Tibial nerve (tissue), 4 donors: ENCODE results near the gene RNF222. TPM values are rescaled to one million over a fixed set of nuclear protein-coding genes. Genes with fewer than 3 reads are reported as not detected.
"Not testable (repeated sequence)": the region's sequence is repeated elsewhere in the genome, so short reads cannot be mapped to it uniquely, and the experiment has no call there.

Source experiments
- DNase-seq, 2 donors: peaks; one replicate each; pipeline ENCODE4 v3.0.0-alpha.2; 2019; ENCODE audit warnings: low spot score in 2 of 2
- H3K27ac ChIP-seq, 4 donors: fragments of 200-600 bp; sonication (generic) in 3 of 4; one replicate each; pipeline ENCODE4 v1.5.1; 2017 to 2019; ENCODE audit warnings: mild to moderate bottlenecking in 1 of 4
- H3K27me3 ChIP-seq, 2 donors: fragments of 200-600 bp; sonication (generic) in 1 of 2; one replicate each; pipeline versions ENCODE4 v1.5.1 to v1.6.0; 2017 to 2019
- H3K36me3 ChIP-seq, 3 donors: fragments of 200-600 bp; sonication (generic); one replicate each; pipeline ENCODE4 v1.5.1; 2018 to 2019
- H3K4me1 ChIP-seq, 4 donors: fragments of 200-600 bp; sonication (generic) in 3 of 4; one replicate each; pipeline ENCODE4 v1.5.1; 2017 to 2019
- H3K4me3 ChIP-seq, 4 donors: fragments of 200-600 bp; sonication (generic) in 3 of 4; one replicate each; pipeline ENCODE4 v1.5.1; 2017 to 2019; ENCODE audit warnings: mild to moderate bottlenecking in 1 of 4, moderate library complexity in 1 of 4
- H3K9me3 ChIP-seq, 4 donors: fragments of 200-600 bp; sonication (generic) in 3 of 4; one replicate each; pipeline ENCODE4 v1.5.1; 2017 to 2019
- EP300 ChIP-seq, 2 donors: sonication (generic); formaldehyde crosslinking; IDR thresholded peaks; one replicate each; pipeline ENCODE4 v1.6.1; 2017; ENCODE audit warnings: antibody characterized with exemption in 2 of 2, mild to moderate bottlenecking in 1 of 2
- POLR2A ChIP-seq, 2 donors: fragments of 450-650 bp; IDR thresholded peaks; one replicate each; pipeline ENCODE4 v1.6.1; 2017; ENCODE audit warnings: antibody characterized with exemption in 2 of 2, mild to moderate bottlenecking in 2 of 2, moderate library complexity in 2 of 2
- WGBS, 2 donors: methylation state at CpG; one replicate each; pipeline ENCODE4 v1.1.5; 2018; 5-methylcytosine and 5-hydroxymethylcytosine counted together
- total RNA-seq, 4 donors: library from RNA; depleted of rRNA; stranded (reverse); fragments of >200 nt; gene quantifications; one replicate each; pipeline ENCODE4 v1.1.0, GENCODE V29; 2016
- TF ChIP-seq, protein P1 (sequence below), 5 experiments: fragments of 200-600 bp in 3 of 5; fragments of 450-650 bp in 2 of 5; sonication (generic) in 3 of 5; IDR thresholded peaks; one replicate each; pipeline ENCODE4 v1.5.1; 2016 to 2019; ENCODE audit warnings: antibody characterized with exemption in 5 of 5, mild to moderate bottlenecking in 3 of 5, moderate library complexity in 2 of 5

Gene RNF222
- total RNA-seq, 4 donors from 2014 or later = 0.59 TPM; not detected in 3

DNA sequence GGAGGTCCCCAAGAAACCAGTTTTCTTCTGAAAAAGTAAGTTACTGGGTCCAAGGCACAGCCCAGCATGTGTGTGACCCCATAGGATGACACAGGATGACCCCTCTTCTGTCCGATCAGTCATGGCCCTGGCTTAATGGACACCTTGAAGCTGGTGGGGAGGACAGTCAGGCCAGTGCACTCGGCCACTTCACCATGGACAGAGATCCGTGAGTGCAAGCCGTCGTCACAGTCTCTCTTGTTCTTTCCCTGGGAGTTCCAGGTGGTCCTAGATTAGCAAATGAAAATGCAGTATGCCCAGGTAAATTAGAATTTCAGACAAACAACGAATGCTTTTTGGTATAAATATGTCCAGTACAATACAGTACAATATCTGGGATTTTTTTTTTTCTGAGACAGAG lies 1.4 kb upstream of the RNF222 start:
- TF ChIP-seq POLR2A (IDR thresholded peaks at IDR 0.05) (no peak), EP300 (IDR thresholded peaks at IDR 0.05) (no peak)
- TF ChIP-seq, protein P1, sequence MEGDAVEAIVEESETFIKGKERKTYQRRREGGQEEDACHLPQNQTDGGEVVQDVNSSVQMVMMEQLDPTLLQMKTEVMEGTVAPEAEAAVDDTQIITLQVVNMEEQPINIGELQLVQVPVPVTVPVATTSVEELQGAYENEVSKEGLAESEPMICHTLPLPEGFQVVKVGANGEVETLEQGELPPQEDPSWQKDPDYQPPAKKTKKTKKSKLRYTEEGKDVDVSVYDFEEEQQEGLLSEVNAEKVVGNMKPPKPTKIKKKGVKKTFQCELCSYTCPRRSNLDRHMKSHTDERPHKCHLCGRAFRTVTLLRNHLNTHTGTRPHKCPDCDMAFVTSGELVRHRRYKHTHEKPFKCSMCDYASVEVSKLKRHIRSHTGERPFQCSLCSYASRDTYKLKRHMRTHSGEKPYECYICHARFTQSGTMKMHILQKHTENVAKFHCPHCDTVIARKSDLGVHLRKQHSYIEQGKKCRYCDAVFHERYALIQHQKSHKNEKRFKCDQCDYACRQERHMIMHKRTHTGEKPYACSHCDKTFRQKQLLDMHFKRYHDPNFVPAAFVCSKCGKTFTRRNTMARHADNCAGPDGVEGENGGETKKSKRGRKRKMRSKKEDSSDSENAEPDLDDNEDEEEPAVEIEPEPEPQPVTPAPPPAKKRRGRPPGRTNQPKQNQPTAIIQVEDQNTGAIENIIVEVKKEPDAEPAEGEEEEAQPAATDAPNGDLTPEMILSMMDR (IDR thresholded peaks at IDR 0.05) = no peak
- 42 to 54% methylated on average over 6 of the region's 6 CpGs for WGBS, 2 donors
- H3K9me3 ChIP-seq = no peaks in the 10 kb centered on the region
- no peak for DNase-seq
- H3K27ac ChIP-seq = no peak overlapping the region
- no peak overlapping the region for H3K4me3 ChIP-seq
- no peaks in the 10 kb centered on the region for H3K36me3 ChIP-seq
- H3K27me3 ChIP-seq = peaks cover 0 to 69% of the 10 kb centered on the region in 2 donors
- H3K4me1 ChIP-seq = no peaks in the 10 kb centered on the region

DNA sequence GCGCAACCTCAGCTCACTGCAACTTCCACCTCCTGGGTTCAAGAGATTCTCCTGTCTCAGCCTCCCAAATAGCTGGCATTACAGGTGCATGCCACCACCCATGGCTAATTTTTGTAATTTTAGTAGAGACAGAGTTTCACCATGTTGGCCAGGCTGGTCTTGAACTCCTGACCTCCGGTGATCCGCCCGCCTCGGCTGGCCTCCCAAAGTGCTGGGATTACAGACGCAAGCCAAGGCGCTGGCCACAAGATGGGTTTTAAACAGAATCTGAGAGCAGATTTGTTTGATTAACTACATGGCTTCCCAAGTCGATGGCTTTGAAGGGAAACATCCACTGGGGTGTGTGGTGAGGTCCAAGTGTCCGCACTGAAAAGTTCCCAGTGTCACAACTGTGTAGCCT lies 3.1 kb downstream of the RNF222 start:
- H3K27me3 ChIP-seq = peaks cover 0 to 63% of the 10 kb centered on the region in 2 donors

DNA sequence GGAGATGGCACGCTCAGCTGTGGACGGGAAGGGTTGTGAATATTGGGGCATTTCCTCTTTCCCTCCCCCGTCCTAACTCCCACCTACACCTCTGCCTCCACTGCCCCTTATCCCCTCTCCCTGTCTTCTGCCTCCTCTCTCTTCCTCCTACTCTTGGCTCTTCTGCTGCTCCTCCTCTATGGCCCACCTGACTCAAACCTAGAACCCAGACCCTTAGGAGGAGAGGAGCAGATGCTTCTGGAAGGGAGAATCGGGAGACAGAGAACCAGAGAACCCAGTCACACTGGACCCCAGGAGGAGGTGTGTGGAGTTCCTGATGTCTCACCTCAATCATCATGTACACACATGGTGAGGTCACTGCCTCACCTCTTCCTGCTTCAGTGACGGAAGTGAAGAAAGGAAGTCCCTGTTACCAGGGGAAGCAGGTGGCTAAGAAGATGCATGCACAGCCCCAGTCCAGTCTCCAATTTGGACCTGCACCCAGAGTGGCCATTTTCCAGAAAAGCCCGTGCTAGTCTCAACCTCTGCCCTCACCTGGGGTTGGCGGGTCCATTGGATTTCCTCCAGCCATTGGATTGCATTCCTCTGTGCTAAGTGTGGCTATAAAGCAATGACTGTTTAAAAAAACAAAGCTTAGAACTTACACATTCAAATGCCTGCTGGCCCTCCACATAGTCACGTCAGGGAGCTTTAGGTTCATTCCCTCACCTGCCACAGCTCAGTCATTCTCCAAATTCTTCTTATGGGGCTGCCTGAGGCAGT lies 4.0 kb downstream of the RNF222 start:
- Histone ChIP-seq H3K9me3 (no peaks in the 10 kb centered on the region), H3K4me3 (no peak overlapping the region), H3K36me3 (no peaks in the 10 kb centered on the region), H3K27ac (no peak overlapping the region), H3K27me3 (peaks cover 0 to 56% of the 10 kb centered on the region in 2 donors), H3K4me1 (no peaks in the 10 kb centered on the region)
- WGBS, 2 donors = 56 to 58% methylated on average over 8 of the region's 8 CpGs
- TF ChIP-seq, protein P1 (IDR thresholded peaks at IDR 0.05) = no peak
- TF ChIP-seq POLR2A (IDR thresholded peaks at IDR 0.05) (no peak), EP300 (IDR thresholded peaks at IDR 0.05) (no peak)
- DNase-seq = no peak

More for the DNA sequence above, 3.1 kb downstream of the RNF222 start:
- not testable (repeated sequence) for H3K4me1 ChIP-seq, DNase-seq, H3K4me3 ChIP-seq, H3K27ac ChIP-seq, H3K9me3 ChIP-seq, H3K36me3 ChIP-seq
- WGBS, 2 donors = 75 to 80% methylated on average over 9 of the region's 9 CpGs

DNA sequence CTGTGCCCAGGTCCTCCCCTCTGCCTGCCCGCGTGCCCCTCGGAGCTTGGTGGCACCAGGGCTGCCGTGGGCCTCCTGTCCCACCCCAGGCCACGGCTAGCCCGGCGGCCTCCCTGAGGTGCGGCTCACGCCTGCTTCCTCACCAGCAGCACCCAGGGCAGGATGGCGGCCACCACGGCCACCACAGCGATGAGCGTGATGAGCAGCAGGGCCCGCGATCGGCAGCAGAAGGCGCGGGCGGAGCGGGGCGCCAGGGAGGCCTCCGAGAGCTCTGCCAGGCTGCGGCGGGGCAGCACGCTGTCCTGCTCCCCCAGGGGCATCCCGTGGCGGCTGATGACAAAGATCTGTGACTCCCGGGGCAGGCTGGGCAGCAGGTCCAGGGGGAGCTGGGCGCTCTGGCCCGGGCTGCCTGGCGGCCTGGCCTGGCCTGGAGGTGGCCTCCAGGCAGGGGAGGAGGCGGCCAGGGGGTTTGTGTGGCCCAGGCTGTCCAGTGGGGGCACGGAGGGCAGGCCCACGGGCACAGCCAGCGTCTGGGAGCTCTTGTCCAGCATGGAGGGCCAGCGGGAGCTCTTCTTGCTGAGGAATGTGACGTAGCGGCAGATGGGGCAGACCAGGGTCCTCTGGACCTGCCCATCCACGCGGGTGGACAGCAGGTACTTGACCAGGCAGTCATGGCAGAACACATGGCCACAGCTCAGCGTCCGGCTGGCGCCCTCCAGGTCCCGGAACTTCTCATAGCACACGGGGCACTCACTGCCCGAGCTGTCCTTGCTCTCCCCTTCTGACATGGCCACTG lies 4.8 kb downstream of the RNF222 start:
- WGBS, 2 donors = 83 to 84% methylated on average over 15 to 32 of the region's 46 CpGs
- H3K27me3 ChIP-seq = peaks cover 0 to 48% of the 10 kb centered on the region in 2 donors
- no peak overlapping the region for H3K27ac ChIP-seq
- H3K36me3 ChIP-seq = no peaks in the 10 kb centered on the region
- no peak overlapping the region for H3K4me3 ChIP-seq
- DNase-seq = no peak
- H3K4me1 ChIP-seq = no peaks in the 10 kb centered on the region
- no peaks in the 10 kb centered on the region for H3K9me3 ChIP-seq
- TF ChIP-seq POLR2A (IDR thresholded peaks at IDR 0.05) (no peak), EP300 (IDR thresholded peaks at IDR 0.05) (no peak)
- TF ChIP-seq, protein P1 (IDR thresholded peaks at IDR 0.05) = no peak

DNA sequence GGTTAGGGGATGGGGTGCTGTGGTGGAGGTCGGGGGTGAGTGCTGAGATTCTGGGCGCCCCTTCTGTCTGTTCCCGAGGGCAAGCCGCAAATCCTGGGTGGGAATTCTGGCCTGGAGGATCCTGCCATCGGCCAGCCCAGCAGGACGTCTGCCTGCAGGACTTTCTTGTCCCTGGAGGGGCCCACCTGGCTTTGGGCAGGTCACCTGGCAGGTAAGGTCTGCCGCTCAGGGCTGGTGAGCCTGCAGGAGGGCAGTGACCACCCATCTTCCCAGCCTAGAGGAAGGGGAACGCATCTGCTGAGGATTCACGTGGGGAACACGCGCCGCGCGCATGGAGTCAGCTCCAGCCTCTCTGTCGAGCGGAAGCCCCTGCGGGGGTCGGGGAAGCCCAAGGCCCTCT lies 5.4 kb downstream of the RNF222 start:
- 64 to 71% methylated on average over 12 to 14 of the region's 18 CpGs for WGBS, 2 donors
- DNase-seq = no peak

More for the DNA sequence above, 5.4 kb downstream of the RNF222 start:
- no peaks in the 10 kb centered on the region for H3K4me1 ChIP-seq
- peaks cover 0 to 42% of the 10 kb centered on the region in 2 donors for H3K27me3 ChIP-seq
- H3K27ac ChIP-seq = no peak overlapping the region
- H3K9me3 ChIP-seq = no peaks in the 10 kb centered on the region
- no peak overlapping the region for H3K4me3 ChIP-seq
- H3K36me3 ChIP-seq = no peaks in the 10 kb centered on the region
- TF ChIP-seq EP300 (IDR thresholded peaks at IDR 0.05) (no peak), POLR2A (IDR thresholded peaks at IDR 0.05) (no peak)
- TF ChIP-seq, protein P1 (IDR thresholded peaks at IDR 0.05) = no peak
